GM10248 (cell line): Measurements from ENCODE around the gene PITX1.

ENCODE experiments used
- CTCF ChIA-PET: fragments of 300-600 bp; sonication (Branson Sonifier 250); formaldehyde crosslinking; extraction: SDS; loops from one replicate; lab custom pipeline; 2021; ENCODE audit warnings: antibody characterized with exemption; lab: Yijun Ruan, JAX
- POLR2A ChIA-PET: fragments of 350-650 bp; sonication (Branson Sonifier 250); formaldehyde crosslinking; extraction: SDS; loops from one replicate; lab custom pipeline; 2020; ENCODE audit warnings: antibody characterized with exemption; lab: Yijun Ruan, JAX
- DNase-seq: peaks from one replicate; pipeline ENCODE4 v3.0.0; 2012; ENCODE audit errors: extremely low spot score
- TF ChIP-seq, protein P1 (sequence below): IDR thresholded peaks from 2 replicates; pipeline ENCODE4 v1.5.1; 2012; ENCODE audit warnings: mild to moderate bottlenecking, low read depth; ENCODE audit errors: extremely low read depth, missing control alignments, control extremely low read depth

Gene PITX1

DNA sequence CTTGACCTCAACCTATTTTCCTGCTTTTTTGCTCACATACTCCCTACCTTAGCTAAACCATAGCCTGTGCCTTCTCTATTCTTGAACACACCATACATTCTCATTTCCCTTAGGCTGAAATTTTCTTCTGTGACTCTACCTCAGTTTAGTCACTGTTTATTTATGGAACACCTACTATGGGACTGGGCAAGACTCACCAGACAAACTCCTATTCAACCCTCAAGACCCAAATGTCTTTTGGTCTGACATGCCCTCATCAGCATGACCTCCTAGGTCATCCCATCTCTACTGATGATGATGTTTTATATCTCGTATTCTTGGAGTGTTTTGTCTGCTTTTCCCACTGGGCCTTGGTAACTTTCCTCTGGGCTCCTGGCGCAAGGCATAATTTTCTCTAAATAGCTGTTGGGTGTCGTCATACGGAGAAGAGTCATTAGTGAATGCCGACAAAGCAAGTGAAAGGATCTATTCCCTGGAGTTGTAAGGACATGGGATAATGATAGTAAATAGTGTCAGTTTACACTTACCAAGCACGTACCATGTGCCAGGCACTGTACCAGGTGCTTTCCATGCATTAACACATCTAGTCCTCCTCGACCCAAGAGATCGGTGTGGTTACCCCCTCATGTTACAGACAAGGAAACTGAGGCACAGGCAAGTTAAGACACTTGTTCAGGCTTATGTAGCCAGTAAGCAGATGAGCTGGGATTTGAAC is 22.4 kb upstream of the PITX1 start:
- TF ChIP-seq, protein P1, sequence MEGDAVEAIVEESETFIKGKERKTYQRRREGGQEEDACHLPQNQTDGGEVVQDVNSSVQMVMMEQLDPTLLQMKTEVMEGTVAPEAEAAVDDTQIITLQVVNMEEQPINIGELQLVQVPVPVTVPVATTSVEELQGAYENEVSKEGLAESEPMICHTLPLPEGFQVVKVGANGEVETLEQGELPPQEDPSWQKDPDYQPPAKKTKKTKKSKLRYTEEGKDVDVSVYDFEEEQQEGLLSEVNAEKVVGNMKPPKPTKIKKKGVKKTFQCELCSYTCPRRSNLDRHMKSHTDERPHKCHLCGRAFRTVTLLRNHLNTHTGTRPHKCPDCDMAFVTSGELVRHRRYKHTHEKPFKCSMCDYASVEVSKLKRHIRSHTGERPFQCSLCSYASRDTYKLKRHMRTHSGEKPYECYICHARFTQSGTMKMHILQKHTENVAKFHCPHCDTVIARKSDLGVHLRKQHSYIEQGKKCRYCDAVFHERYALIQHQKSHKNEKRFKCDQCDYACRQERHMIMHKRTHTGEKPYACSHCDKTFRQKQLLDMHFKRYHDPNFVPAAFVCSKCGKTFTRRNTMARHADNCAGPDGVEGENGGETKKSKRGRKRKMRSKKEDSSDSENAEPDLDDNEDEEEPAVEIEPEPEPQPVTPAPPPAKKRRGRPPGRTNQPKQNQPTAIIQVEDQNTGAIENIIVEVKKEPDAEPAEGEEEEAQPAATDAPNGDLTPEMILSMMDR: no peak
- DNase-seq: no peak
- ChIA-PET POLR2A (no interaction called here), CTCF (no interaction called here)

DNA sequence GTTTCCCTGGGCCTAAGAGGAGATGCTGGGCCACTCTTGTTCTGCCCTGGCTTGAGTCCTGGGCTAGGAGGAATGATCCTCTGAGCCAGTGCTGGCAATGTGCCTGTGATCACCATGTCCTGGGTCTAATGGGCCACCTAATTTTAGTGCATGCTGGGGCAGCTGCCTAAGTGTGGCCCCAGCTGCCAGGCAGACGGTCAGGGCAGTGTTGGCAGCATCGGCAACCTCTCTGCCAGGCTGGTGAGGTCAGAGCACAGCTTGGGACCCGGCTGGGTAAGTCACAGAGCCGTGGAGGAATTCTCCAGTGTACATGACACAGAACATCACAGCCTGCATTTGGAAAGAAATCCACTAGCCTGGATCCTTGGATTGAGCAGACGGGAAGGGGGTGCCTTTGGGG is 21.4 kb upstream of the PITX1 start:
- CTCF ChIA-PET: no interaction called here
- TF ChIP-seq, protein P1: no peak
- DNase-seq: no peak
- POLR2A ChIA-PET: no interaction called here

DNA sequence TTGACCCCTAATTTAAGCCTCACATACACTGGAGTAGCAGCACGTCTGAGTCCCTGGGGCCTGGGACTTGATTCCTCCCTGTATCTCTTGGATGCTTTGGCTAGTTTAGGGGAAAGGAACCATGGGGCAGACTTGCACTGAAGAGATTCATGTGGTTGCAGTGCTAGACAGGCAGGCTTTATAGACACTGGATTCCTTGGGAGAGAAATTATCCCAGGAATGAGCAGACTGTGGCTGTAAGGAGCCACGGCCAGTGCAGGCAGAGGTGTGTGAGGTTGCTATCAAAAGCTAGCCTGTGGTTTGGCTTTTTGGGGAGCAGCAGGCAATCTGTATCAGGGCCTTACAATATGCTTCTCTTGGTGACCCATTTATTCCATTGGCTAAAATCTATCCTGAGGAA is 20.5 kb upstream of the PITX1 start:
- CTCF ChIA-PET: no interaction called here
- POLR2A ChIA-PET: no interaction called here
- TF ChIP-seq, protein P1: no peak
- DNase-seq: no peak

DNA sequence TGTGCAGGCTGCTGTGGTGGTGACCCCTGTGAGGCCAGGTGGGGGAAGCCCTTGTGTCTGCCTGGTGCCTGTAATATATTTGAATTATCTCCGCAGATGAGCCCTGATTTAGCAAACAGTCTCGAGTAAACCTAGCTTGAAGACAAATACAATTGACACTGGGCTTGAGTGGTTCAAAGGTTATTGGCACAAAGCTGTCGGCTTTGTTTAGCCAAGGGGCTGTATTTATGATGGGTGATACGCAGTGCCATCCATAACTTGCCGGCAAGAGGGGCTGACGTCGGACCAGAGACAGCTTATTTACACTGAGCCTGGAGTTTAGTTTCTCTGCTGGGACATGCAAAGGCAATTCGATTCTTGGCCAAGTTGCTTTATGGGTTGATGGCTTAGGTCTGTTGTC is 20.0 kb upstream of the PITX1 start:
- ChIA-PET POLR2A (no interaction called here), CTCF (interaction anchor here (0.6 to 1.2 kb wide), 2 partner anchors 11 to 512 kb away, joined by 3 read pairs; no protein-coding TSS in a partner anchor)
- DNase-seq: no peak
- TF ChIP-seq, protein P1: no peak

DNA sequence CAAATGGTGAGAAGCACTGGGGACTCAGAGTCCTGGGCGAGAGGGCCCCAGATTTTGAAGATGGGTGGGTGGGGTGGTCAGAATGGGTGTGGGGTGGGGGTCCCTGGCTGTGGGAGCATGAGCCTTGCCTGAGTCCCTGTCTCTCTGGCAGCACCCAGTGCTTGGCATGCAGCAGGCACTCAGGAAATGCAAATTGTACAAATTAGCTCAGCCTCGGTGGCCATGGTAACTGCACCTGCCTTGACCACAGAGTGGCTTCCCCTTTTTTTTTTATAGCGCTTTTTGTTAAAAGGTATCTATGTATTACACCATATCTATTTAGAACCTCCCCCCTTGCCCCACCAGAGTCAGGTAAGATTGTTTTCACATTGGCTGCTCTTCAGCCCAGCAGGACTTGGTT is 19.2 kb upstream of the PITX1 start:
- CTCF ChIA-PET: interaction anchor here (0.6 to 1.5 kb wide), 4 partner anchors 10 to 513 kb away, joined by 3 to 4 read pairs (median 3); no protein-coding TSS in a partner anchor
- POLR2A ChIA-PET: no interaction called here
- TF ChIP-seq, protein P1: no peak
- DNase-seq: peak; percentile 80

DNA sequence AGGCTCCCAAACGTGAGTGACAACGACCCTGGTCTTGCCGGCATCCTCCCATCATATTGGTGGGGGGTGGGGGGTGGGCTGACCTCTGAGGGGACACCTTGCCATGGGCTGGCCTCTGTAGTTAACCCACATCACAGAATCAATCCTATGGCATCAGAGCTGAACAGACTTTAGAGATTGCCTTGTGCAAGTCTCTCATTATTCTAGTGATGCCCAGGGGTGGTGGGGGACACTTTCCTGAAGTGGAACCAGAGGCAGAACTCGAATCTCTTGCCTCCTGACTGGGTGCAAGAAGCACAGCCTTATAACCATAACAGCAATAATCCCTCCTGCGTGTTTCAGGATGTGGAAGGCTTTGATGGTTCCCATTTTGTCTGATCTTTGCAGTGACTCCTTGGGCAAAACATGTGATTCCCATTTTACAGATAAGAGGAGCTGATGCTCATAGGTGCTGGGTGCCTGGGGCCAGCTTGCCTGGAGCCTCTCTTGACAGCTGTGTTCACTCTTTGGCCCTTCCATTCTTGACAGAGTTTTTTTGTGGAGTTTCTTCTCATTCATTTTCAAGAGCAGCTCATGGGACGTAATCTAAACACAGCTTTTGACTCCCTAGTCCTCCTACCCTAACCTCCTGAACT is 18.6 kb upstream of the PITX1 start:
- ChIA-PET POLR2A (no interaction called here), CTCF (interaction anchor here (0.8 to 1.5 kb wide), 3 partner anchors 10 to 514 kb away, joined by 3 to 4 read pairs (median 3); no protein-coding TSS in a partner anchor)
- TF ChIP-seq, protein P1: no peak
- DNase-seq: no peak
